HG02852 (cell line): ENCODE results near the gene IRX3.

Experiments
- ATAC-seq: cut with Tn5 transposase; IDR thresholded peaks from one replicate; pipeline ENCODE4 v1.9.1; 2021; ENCODE audit warnings: mild to moderate bottlenecking, moderate library complexity; ENCODE audit not compliant: unreplicated experiment

IRX3 gene

DNA sequence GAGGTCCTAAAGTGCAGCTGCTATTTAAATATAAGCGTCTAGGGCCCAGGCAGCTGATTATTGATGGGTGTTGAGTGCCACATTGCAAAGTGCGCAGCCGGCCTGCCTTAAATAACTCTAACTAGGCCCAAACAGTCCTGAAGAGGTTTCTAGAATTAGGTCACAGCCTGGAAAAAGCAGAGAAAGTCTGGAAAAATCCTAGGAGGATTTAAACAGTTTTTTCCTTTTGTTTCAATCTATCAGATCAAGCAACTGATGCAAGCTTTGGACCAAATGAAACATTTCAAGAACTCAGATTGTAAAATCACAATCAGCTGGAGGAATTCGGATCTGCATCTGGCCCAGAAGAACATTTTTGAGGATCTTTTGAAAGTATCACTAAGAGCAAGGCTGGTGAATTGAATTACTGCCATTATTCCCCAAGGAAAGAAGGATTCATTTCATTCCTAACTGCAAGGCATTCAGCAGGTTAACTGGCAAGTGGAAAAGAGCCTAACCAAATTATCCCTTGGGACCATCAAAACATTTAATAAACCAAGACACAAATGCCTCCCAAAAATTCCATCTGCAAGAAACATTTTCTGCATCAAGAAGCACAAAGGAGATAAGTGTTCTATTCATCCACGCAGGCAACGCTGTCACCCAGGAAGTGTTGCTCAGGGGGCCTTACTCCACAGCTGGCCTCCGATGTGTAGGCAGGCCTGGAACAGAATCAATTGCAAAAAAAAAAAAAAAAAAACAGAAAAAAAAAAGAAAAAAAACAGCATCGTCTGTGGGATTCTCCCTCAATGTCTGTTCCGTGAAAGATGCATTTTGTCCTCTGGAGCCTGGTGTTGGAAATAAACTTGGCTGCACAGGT, 46.1 kb downstream of the IRX3 start:
- no peak for ATAC-seq

DNA sequence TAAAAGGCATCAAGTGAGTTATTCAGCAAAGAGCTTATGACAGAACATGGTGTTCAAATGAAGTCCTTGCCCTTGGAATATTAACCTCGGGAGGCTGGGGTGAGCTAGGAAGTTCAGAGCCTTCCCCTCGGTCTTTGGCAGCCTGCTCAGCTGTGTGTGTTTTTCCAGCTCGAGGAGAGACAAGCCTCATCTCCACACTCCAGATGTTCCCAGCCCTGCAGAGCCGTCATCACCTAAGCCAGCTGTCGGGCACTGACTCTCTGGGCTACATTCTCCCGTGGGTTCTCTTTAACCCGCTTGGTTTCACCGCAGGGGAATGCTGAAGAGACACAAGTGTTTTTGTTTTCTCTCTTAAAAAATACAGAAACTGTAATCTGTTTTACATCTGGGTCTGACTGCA, 47.1 kb downstream of the IRX3 start:
- no peak for ATAC-seq

- no peak for ATAC-seq
These were observed 49.8 kb downstream of the IRX3 start for GRCh38 chr16:54236773-54237172.

DNA sequence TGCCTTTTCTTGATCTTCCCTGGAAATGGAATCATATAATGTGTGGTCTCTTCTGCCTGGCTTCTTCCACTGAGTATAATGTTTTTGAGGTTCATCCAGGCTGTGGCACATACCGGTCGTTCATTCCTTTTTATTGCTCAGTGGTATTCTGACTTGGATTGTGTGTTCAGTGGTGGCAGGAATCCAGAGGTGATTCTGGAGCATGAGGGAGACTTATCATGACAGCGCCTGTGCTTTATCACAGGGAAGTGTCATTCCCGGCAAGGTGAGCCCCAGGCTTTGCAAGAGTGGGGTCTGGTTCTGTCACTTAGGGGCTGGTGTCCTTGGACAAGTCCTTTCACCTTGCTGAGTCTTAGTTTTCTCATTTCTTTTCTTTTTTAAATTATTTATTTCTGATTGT, 53.0 kb downstream of the IRX3 start:
- no peak for ATAC-seq
